GM12892 (cell line): ENCODE measurements around the gene KCTD1.

ENCODE experiments used
- DNase-seq: peaks from one replicate; pipeline ENCODE4 v3.0.0; 2011; ENCODE audit not compliant: insufficient read length
- FAIRE-seq: peaks from 2 replicates; lab custom pipeline; 2011; peaks lifted over from hg19 to GRCh38; lab: Jason Lieb, UNC
- POLR2A ChIP-seq: IDR thresholded peaks from 2 replicates; pipeline ENCODE4 v1.6.1; 2011; ENCODE audit warnings: low read depth, low read length, control low read depth
- POLR2AphosphoS5 ChIP-seq: IDR thresholded peaks from 2 replicates; pipeline ENCODE4 v1.6.1; 2011; ENCODE audit warnings: low read depth, low read length, control low read depth
- TAF1 ChIP-seq: IDR thresholded peaks from 2 replicates; pipeline ENCODE4 v1.6.1; 2011; ENCODE audit warnings: low read depth, mild to moderate bottlenecking, control low read depth, low read length, borderline replicate concordance

Gene KCTD1

GRCh38 chr18:26565514-26565913 is 17.2 kb upstream of the KCTD1 start:
- TF ChIP-seq POLR2AphosphoS5 (no peak), TAF1 (no peak), POLR2A (no peak)
- DNase-seq (no peak), FAIRE-seq (no peak)

- TF ChIP-seq POLR2A (no peak), TAF1 (no peak), POLR2AphosphoS5 (no peak)
- DNase-seq (no peak), FAIRE-seq (no peak)
Measured at GRCh38 chr18:26563024-26563423, 14.7 kb upstream of the KCTD1 start.

GRCh38 chr18:26562568-26562967 is 14.2 kb upstream of the KCTD1 start:
- TF ChIP-seq POLR2A, result no peak
- no peak for TF ChIP-seq POLR2AphosphoS5
- no peak for TF ChIP-seq TAF1
- DNase-seq (no peak), FAIRE-seq (no peak)

- no peak for FAIRE-seq
- TF ChIP-seq POLR2A, result no peak
- TF ChIP-seq POLR2AphosphoS5, result no peak
- TF ChIP-seq TAF1, result no peak
Measured at GRCh38 chr18:26561769-26562168, 13.4 kb upstream of the KCTD1 start.

GRCh38 chr18:26556573-26556972 is 8.2 kb upstream of the KCTD1 start:
- FAIRE-seq (peak; percentile 78), DNase-seq (no peak)
- TF ChIP-seq POLR2AphosphoS5 (no peak), POLR2A (no peak), TAF1 (no peak)

More at GRCh38 chr18:26561769-26562168, 13.4 kb upstream of the KCTD1 start:
- no peak for DNase-seq

DNA sequence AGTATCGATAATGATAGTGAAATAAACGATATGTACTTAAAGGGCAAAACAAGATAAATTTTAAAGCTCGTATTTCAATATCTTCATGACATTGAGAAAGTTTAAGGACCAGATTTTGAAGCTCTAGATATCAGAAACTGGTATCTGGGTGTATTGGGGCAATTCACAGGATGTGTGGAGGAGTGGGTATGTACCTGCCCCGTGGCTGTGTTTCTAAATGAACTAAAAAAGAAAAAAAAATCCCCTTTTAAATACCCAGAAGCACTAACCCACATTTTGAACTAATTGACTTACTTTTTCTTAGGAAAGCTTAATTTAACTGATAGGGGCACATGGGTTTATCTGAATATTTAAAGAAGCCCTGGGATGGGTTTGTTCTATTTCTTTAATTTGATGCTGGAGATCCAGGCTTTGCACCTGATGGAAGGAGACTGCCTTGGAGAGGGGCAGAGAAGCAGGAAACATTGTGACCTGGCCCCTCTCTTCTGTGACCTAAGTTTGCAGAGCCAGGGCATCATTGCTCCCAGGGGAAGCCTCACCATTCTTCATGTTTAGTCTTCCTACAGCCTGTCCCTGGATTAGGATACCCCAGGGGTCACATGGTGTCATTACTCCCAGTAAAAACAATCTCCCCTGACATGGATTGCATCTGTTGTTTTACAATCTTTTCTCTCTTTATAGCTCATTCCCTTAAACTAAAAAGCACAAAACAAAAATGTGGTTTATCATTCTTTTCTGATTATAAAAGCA is 7.6 kb upstream of the KCTD1 start:
- peak; percentile 65 for FAIRE-seq
- TF ChIP-seq POLR2AphosphoS5 (no peak), POLR2A (no peak), TAF1 (no peak)
- no peak for DNase-seq

DNA sequence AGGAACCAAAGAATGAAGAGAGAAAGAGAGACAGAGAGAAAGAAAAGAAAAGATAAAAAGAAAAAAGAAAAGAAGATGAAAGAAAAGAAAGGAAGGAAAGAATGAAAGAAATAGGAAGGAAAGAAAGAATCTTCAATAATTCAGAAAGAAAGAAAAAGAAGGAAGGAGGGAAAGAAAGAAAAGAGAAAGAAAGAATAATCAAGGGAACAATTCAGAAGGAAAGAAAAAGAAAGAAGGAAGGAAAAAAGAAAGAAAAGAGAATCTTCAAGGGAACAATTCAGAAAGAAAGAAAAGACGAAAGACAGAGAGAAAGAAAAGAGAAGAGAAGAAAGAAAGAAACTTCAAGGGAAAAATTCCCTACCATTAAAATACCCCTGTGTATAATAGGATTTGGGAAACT is 5.6 kb upstream of the KCTD1 start:
- FAIRE-seq, result no peak
- TF ChIP-seq POLR2AphosphoS5 (no peak), POLR2A (no peak), TAF1 (no peak)
- no peak for DNase-seq

DNA sequence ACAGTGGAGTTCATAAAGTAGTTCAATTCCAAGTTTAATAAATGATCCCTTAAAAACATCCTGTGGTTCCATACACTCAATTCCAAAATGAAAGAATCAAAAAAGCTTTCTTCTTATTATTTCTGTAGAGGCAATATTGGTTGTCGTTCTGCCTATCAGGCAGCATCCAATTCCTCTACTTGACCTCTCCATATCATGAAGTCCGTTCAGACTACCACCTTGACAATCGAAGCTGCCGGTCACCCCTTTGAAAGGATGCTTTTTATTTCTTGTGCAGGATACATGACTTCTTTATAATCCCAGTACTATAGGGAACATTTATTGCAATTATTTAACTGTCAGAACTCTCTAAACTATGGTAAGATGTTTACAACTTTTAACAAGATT is 3.3 kb upstream of the KCTD1 start:
- FAIRE-seq (peak; percentile 56), DNase-seq (no peak)
- TF ChIP-seq POLR2AphosphoS5 (no peak), POLR2A (no peak), TAF1 (no peak)

GRCh38 chr18:26550998-26551694 is 2.8 kb upstream of the KCTD1 start:
- TF ChIP-seq POLR2AphosphoS5 (no peak), POLR2A (no peak), TAF1 (no peak)
- FAIRE-seq, result peak; percentile 67
- no peak for DNase-seq

GRCh38 chr18:26549263-26550094 is 1.1 kb upstream of the KCTD1 start:
- TF ChIP-seq POLR2A (no peak), POLR2AphosphoS5 (no peak), TAF1 (no peak)
- FAIRE-seq (peak; percentile 72), DNase-seq (peak; percentile 33)

- FAIRE-seq (peak; percentile 27), DNase-seq (peak; percentile 61)
- TF ChIP-seq POLR2A (no peak), TAF1 (no peak), POLR2AphosphoS5 (no peak)
Measured at GRCh38 chr18:26547646-26548414, 523 bp downstream of the KCTD1 start.
